ENCODE measurements around the gene PAFAH2.

DNA sequence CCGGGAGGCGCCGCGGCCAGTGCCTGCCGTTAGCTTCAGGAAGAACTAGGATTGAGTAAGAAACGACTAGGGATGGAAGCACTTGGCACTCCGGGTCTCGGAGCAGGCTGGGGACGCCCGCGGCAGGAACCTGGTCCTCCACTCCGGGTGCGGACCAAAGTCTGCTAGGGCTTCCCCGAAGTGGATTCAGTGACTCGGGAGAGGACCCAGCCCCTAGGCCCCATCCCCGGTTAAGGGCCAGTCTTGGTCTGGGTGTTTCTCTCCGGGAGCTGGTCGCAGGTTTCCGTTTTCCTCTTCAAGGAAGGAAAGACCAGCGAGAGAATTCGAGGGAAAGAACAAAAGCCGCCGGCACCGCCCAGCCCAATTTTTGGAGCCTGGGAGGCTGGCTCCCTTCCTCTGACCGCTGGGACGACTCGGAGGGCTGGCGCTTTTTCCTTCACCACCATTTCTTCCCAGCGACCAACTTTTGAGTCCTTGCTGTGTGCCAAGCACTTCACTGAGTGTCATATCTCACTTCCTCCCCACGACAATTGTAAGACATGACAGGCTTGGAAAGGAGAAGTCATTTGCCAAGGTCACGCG, 74.8 kb downstream of the PAFAH2 start:
- TF ChIP-seq, protein P1, sequence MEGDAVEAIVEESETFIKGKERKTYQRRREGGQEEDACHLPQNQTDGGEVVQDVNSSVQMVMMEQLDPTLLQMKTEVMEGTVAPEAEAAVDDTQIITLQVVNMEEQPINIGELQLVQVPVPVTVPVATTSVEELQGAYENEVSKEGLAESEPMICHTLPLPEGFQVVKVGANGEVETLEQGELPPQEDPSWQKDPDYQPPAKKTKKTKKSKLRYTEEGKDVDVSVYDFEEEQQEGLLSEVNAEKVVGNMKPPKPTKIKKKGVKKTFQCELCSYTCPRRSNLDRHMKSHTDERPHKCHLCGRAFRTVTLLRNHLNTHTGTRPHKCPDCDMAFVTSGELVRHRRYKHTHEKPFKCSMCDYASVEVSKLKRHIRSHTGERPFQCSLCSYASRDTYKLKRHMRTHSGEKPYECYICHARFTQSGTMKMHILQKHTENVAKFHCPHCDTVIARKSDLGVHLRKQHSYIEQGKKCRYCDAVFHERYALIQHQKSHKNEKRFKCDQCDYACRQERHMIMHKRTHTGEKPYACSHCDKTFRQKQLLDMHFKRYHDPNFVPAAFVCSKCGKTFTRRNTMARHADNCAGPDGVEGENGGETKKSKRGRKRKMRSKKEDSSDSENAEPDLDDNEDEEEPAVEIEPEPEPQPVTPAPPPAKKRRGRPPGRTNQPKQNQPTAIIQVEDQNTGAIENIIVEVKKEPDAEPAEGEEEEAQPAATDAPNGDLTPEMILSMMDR (IDR thresholded peaks at IDR 0.05), result no peak
- no peak for TF ChIP-seq POLR2A (IDR thresholded peaks at IDR 0.05)

Measured in Peyer's patch (tissue), 4 donors.